Choroid plexus epithelial cell (primary cell): ENCODE data around the gene SEBOX.

Experiments
- DNase-seq: peaks from one replicate; pipeline ENCODE4 v3.0.0-alpha.2; 2010; ENCODE audit warnings: low read depth
- H3K4me3 ChIP-seq: 2 replicates; pipeline ENCODE4 v1.5.1; 2011; ENCODE audit warnings: low read depth, mild to moderate bottlenecking, control low read depth, low read length, moderate library complexity
- TF ChIP-seq, protein P1 (sequence below): conservative IDR thresholded peaks from 2 replicates; pipeline ENCODE4 v1.5.1; 2011; ENCODE audit warnings: low read depth, mild to moderate bottlenecking, control low read depth, inconsistent platforms, low read length, moderate library complexity

The SEBOX gene

DNA sequence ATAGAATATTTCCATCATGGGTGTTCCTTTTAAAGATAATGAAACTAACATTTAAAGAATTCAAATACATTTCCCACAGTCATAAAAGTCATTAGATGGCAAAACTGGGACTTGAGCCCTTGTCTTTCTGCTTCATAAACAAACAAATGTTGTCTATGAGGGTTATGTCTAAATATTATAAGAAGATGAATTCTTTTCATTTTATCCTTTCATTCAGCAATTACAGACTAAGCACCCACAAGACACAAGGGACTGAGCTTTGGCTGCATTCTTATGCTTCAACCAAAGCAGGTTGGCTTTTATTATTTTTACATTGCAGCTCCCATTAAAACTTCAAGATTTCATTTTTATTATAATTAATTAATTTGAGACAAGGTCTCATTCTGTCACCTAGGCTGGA lies 21.4 kb upstream of the SEBOX start:
- H3K4me3 ChIP-seq = no peak overlapping the region
- no peak for DNase-seq
- TF ChIP-seq, protein P1, sequence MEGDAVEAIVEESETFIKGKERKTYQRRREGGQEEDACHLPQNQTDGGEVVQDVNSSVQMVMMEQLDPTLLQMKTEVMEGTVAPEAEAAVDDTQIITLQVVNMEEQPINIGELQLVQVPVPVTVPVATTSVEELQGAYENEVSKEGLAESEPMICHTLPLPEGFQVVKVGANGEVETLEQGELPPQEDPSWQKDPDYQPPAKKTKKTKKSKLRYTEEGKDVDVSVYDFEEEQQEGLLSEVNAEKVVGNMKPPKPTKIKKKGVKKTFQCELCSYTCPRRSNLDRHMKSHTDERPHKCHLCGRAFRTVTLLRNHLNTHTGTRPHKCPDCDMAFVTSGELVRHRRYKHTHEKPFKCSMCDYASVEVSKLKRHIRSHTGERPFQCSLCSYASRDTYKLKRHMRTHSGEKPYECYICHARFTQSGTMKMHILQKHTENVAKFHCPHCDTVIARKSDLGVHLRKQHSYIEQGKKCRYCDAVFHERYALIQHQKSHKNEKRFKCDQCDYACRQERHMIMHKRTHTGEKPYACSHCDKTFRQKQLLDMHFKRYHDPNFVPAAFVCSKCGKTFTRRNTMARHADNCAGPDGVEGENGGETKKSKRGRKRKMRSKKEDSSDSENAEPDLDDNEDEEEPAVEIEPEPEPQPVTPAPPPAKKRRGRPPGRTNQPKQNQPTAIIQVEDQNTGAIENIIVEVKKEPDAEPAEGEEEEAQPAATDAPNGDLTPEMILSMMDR = no peak

DNA sequence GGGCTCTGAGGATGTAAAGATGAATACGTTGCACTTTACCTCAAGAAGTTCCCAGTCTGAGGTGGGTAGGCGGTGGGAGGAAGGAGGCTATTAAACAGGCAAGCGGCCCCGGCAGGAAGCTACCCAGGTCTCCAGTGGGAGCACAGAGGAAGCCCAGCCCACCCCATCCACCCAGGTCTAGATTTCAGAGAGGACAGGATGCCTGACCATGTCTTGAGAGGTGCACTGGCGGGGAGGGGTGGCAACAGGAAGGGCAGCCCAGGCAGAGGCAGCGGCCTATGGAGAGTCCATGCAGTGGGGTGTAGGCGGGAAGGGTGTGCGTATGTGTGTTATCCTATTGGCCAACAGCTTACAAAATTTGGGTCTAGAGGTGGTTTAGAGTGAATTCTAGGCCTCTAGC lies 20.4 kb upstream of the SEBOX start:
- DNase-seq = no peak
- H3K4me3 ChIP-seq = no peak overlapping the region
- TF ChIP-seq, protein P1 = no peak

DNA sequence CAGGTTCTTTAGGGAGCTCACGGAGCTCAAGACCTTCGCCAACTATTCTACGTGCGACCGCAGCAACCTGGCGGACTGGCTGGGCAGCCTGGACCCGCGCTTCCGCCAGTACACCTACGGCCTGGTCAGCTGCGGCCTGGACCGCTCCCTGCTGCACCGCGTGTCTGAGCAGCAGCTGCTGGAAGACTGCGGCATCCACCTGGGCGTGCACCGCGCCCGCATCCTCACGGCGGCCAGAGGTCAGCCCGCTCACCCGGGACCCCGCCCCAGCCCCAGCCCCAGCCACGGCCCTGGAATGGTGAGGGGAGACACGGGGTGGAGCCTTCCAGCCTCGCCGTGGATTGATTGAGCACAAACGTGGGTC lies 20.0 kb upstream of the SEBOX start:
- TF ChIP-seq, protein P1 = no peak
- no peak for DNase-seq
- H3K4me3 ChIP-seq = no peak overlapping the region

DNA sequence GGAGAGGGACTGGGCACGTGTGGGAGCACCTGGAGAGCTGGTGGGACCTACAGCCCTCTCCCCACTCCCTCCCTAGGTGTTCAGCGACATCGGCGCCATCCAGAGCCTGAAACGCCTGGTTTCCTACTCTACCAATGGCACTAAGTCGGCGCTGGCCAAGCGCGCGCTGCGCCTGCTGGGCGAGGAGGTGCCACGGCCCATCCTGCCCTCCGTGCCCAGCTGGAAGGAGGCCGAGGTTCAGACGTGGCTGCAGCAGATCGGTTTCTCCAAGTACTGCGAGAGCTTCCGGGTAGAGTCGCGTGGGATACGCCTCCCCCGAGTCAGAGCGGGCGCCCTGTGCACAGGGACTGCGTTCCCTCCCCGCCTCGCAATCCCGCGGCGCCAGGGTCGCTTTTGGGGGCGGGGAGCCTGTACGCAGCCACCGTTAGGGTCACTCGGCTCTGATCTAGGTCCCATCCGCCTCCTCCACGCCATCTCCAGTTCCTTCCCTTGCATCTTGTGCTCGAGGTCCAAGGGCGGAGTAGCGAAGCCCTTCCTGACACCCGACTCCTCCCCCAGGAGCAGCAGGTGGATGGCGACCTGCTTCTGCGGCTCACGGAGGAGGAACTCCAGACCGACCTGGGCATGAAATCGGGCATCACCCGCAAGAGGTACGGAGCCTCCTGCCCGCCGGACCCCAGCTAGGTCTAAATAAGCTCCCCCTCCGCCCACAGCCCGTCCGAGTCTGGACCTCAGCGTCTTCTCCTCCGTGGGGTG lies 19.5 kb upstream of the SEBOX start:
- no peak for DNase-seq
- peak overlapping the region; percentile 32 for H3K4me3 ChIP-seq
- TF ChIP-seq, protein P1 = no peak

DNA sequence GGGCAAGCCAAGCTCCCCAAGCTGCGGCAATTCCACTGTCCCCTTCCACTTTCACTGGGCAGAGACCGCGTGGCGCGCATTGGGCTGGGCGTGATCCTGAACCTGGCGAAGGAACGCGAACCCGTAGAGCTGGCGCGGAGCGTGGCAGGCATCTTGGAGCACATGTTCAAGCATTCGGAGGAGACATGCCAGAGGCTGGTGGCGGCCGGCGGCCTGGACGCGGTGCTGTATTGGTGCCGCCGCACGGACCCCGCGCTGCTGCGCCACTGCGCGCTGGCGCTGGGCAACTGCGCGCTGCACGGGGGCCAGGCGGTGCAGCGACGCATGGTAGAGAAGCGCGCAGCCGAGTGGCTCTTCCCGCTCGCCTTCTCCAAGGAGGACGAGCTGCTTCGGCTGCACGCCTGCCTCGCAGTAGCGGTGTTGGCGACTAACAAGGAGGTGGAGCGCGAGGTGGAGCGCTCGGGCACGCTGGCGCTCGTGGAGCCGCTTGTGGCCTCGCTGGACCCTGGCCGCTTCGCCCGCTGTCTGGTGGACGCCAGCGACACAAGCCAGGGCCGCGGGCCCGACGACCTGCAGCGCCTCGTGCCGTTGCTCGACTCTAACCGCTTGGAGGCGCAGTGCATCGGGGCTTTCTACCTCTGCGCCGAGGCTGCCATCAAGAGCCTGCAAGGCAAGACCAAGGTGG lies 16.3 kb upstream of the SEBOX start:
- TF ChIP-seq, protein P1 = peak; percentile 47
- peak; percentile 14 for DNase-seq
- H3K4me3 ChIP-seq = no peak overlapping the region

DNA sequence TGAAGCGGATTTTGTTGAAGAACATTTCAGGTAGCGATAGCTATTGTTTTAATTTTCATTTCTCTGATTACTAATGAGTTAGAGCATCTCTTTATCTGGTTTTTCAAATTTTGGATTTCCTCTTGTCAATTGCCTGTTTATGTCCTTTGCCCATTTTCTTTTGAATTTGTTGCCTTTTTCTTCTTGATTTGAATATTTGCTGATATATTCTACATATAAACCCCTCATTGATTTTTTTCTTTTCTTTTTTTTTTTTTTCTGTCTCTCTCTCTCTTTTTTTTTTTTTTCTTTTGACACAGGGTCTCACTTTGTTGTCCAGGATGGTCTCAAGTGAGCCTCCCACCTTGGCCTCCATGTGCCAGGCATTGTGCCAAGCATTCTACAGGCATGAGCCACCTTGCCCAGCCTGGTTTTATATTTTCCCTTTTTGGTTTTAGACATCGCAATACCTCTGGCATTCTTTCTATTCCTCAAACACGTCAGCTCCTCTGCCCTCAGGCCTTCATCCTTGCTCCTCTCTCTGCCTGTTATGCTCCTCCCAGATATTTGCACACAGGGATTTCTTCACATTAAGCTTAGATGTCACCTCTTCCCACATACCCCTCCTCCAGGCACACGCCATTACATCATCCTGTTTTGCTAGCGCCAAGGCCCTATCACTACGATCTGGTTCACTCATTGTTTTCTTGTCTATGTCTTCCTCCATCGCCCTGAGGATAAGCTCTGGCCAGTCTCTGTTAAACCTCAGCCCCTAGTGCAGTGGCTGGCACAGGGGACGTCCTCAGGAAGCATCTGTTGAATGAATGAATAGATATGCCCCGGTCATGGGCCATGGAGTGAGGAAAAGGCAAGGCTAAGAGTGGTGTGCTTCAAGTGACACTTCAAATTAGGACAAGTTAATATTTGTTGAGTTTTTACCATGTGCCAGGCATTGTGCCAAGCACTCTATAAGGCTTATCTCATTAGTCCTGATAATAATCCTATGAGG lies 15.1 kb upstream of the SEBOX start:
- H3K4me3 ChIP-seq = no peak overlapping the region
- TF ChIP-seq, protein P1 = no peak
- DNase-seq = peak; percentile 26
